GM13976 (cell line): ENCODE measurements around the gene D2HGDH.

Experiments
- DNase-seq: peaks from one replicate; pipeline ENCODE4 v3.0.0; 2012; ENCODE audit warnings: low spot score
- CTCF ChIP-seq: IDR thresholded peaks from 2 replicates; pipeline ENCODE4 v1.5.1; 2012; ENCODE audit warnings: borderline replicate concordance, mild to moderate bottlenecking; ENCODE audit not compliant: insufficient read depth; ENCODE audit errors: extremely low read depth, missing control alignments, control extremely low read depth
- in situ Hi-C: fragments of 300-500 bp; cut with MboI; formaldehyde crosslinking; loops from one replicate; pipeline ENCODE4 v1.12.0; 2022; ENCODE audit warnings: low sequenced_read_pairs, mixed read lengths, inconsistent platforms; ENCODE audit not compliant: unreplicated experiment

Gene D2HGDH

GRCh38 chr2:241708879-241709278 lies 25.6 kb upstream of the D2HGDH start:
- DNase-seq = no peak
- no peak for TF ChIP-seq CTCF
- in situ Hi-C loops = no loop called here

- TF ChIP-seq CTCF = no peak
- no peak for DNase-seq
- in situ Hi-C loops = no loop called here
These were observed 15.3 kb upstream of the D2HGDH start for GRCh38 chr2:241719093-241719492.

GRCh38 chr2:241720099-241720498 lies 14.3 kb upstream of the D2HGDH start:
- DNase-seq = no peak
- in situ Hi-C loops = no loop called here

GRCh38 chr2:241720560-241720959 lies 13.9 kb upstream of the D2HGDH start:
- in situ Hi-C loops = no loop called here
- TF ChIP-seq CTCF = no peak
- peak; percentile 28 for DNase-seq

More at GRCh38 chr2:241720099-241720498, 14.3 kb upstream of the D2HGDH start:
- no peak for TF ChIP-seq CTCF

- in situ Hi-C loops = no loop called here
- no peak for TF ChIP-seq CTCF
These were observed 12.6 kb upstream of the D2HGDH start for GRCh38 chr2:241721852-241722251.

GRCh38 chr2:241722896-241723454 lies 11.5 kb upstream of the D2HGDH start:
- DNase-seq = no peak
- TF ChIP-seq CTCF = no peak
- in situ Hi-C loops = no loop called here

More at GRCh38 chr2:241721852-241722251, 12.6 kb upstream of the D2HGDH start:
- DNase-seq = peak; percentile 26
